Dermis blood vessel endothelial cell (primary cell): ENCODE measurements around the gene TNS3. TPM values are rescaled to one million over a fixed set of nuclear protein-coding genes. Genes with fewer than 3 reads are reported as not detected.

Source experiments
- DNase-seq: peaks from one replicate; pipeline ENCODE4 v3.0.0; 2010
- total RNA-seq: library from RNA; depleted of rRNA; stranded (reverse); fragments of >200 nt; gene quantifications from 2 replicates; pipeline ENCODE4 v1.2.3, GENCODE V29; 2014

TNS3 gene
- total RNA-seq, 1 donor from 2014 or later: 11.7 TPM

GRCh38 chr7:47241112-47242065, 340.5 kb downstream of the TNS3 start:
- peak; percentile 29 for DNase-seq

- no peak for DNase-seq
Observed at GRCh38 chr7:47239931-47240421, 341.9 kb downstream of the TNS3 start.

- DNase-seq: no peak
Observed at GRCh38 chr7:47239034-47239433, 342.9 kb downstream of the TNS3 start.

GRCh38 chr7:47236480-47237129, 345.3 kb downstream of the TNS3 start:
- DNase-seq: no peak

GRCh38 chr7:47233996-47234395, 347.9 kb downstream of the TNS3 start:
- DNase-seq: no peak

GRCh38 chr7:47232751-47233412, 349.0 kb downstream of the TNS3 start:
- DNase-seq: no peak

GRCh38 chr7:47231627-47232026, 350.3 kb downstream of the TNS3 start:
- DNase-seq: no peak

- no peak for DNase-seq
Observed at GRCh38 chr7:47231032-47231431, 350.9 kb downstream of the TNS3 start.

GRCh38 chr7:47228386-47229014, 353.4 kb downstream of the TNS3 start:
- DNase-seq: no peak

GRCh38 chr7:47227762-47228177, 354.1 kb downstream of the TNS3 start:
- no peak for DNase-seq

GRCh38 chr7:47226696-47227095, 355.2 kb downstream of the TNS3 start:
- DNase-seq: no peak

- no peak for DNase-seq
Observed at GRCh38 chr7:47225387-47226131, 356.4 kb downstream of the TNS3 start.
